CD4-positive, alpha-beta T cell treated with Interleukin-17A for 4 hours (primary cell): ENCODE data around the gene ABCD3.
"Not testable (repeated sequence)": the region's sequence is repeated elsewhere in the genome, so short reads cannot be mapped to it uniquely, and the experiment has no call there.

Experiments
- DNase-seq: peaks from one replicate; pipeline ENCODE4 v3.0.0-alpha.2; 2020; ENCODE audit warnings: mixed read lengths

ABCD3 gene

DNA sequence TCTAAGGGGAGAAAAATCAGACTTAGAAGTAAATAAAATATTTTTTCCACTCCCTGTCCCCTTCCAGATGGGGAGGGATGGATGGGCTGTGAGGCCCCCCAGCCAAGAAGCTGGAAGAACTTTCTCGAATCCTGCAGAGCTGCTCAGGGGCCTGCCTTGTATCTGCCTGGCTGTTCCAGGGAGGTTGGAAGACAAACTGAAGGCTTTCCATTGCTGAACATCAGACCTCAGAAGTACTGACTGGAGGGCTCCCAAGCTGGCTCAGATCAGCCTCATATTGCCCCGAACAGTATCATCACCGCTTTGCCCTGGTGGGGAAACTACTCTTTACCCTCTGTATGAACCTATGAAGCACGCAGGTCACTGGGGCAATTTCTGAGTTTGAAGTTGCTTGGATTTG lies 135.7 kb downstream of the ABCD3 start:
- no peak for DNase-seq

- no peak for DNase-seq
Measured at GRCh38 chr1:94554580-94554979, 136.4 kb downstream of the ABCD3 start.

- no peak for DNase-seq
Measured at GRCh38 chr1:94555091-94555490, 136.9 kb downstream of the ABCD3 start.

- no peak for DNase-seq
Measured at GRCh38 chr1:94559921-94560320, 141.7 kb downstream of the ABCD3 start.

GRCh38 chr1:94560333-94560732 lies 142.1 kb downstream of the ABCD3 start:
- DNase-seq, result no peak

DNA sequence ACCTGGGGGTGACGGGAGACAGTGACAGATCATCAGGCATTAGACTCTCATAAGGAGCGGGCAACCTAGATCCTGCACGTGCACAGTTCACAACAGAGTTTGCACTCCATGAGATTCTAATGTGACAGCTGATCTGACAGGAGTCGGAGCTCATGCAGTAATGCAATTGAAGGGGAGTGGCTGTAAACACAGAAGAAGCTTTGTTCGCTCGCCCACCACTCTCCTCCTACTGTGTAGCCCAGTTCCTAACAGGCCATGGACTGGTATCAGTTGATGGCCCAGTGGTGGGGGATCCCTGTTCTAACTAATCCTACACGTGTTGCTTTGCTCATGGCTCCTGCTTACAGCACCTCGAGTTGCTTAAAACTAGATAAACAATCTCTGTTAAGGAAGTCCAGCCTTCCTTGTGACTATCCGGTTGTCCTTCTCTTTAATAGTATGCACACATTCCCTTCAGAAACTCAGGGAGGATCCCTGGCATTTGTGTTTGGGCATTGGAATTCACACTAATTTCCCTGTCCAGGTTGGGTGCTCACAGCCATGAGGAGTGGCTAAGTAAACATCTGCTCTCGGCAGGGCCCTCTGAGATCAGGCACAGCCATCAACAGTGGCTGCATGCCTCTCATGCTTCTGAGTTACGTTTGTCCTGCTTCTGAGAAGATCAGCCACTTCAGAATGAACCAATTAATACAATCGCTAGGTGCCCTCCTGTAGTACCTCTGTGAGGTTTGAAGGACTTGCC lies 144.5 kb downstream of the ABCD3 start:
- no peak for DNase-seq

- DNase-seq, result no peak
Measured at GRCh38 chr1:94565901-94566300, 147.7 kb downstream of the ABCD3 start.

GRCh38 chr1:94566436-94566835 lies 148.2 kb downstream of the ABCD3 start:
- DNase-seq, result not testable (repeated sequence)

DNA sequence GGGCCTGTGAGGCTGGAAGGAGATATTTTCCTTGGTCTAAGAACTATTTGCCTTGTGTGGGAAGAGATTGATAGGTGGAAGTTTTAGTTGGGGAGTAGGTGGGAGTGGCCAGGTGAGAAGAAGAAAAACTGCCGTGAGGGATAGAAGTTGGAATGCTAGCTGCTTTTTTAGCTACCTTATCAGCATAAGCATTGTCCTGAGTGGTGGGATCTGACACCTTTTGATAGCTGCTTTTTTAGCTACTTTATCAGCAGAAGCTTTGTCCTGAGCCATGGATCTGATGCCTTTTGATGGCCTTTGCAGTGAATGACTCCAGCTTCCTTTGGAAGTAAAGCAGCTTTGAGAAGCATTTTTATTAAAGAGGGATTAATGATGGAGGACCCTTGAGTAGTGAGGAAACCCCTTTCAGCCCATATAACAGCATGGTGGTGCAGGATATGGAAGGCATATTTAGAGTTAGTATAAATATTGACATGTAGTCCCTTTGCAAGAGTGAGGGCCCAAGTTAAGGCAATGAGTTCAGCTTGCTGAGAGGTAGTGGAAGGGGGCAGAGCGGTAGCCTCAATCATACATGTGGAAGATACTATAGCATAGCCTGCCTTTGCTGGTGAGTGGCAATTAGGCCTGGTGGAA lies 149.9 kb downstream of the ABCD3 start:
- DNase-seq, result not testable (repeated sequence)
